Activated T-helper 1 cell treated with Interleukin-2 at 50 U/mL for 16 hours (primary cell): ENCODE results near the gene DVL3.

Experiments used
- DNase-seq: peaks from one replicate; pipeline ENCODE4 v3.0.0-alpha.2; 2020; ENCODE audit warnings: low read depth

The DVL3 gene

GRCh38 chr3:184211297-184211696 lies 56.1 kb downstream of the DVL3 start:
- DNase-seq = no peak

GRCh38 chr3:184211718-184212117 lies 56.5 kb downstream of the DVL3 start:
- no peak for DNase-seq

GRCh38 chr3:184218814-184219213 lies 63.6 kb downstream of the DVL3 start:
- no peak for DNase-seq

- DNase-seq = no peak
Observed at GRCh38 chr3:184222521-184222920, 67.3 kb downstream of the DVL3 start.
